Measurements from ENCODE around the gene GKN2. TPM values are rescaled to one million over a fixed set of nuclear protein-coding genes. Genes with fewer than 3 reads are reported as not detected.
"Not testable (repeated sequence)": the region's sequence is repeated elsewhere in the genome, so short reads cannot be mapped to it uniquely, and the experiment has no call there.

GKN2 gene
- total RNA-seq, 1 donor from 2014 or later, result not detected

DNA sequence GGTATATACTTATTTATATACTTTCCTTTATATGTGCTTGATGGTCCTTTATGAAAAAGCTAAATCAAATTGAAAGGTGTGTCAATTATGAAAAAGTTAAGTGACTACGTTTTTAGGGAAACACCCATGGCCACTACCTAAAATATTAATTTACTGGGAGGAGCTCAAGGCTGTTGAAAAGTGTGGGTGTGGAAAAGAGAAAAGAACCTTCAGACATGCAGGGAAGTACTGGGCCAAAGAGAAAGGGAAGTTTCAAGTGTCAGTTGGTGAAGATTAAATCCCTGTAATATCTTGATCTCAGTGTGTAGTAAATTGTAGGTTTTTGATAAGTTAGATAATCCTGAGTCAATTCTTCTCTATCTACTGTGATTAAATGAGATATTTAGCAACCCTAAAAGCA, 15.5 kb upstream of the GKN2 start:
- no peak overlapping the region for H3K4me3 Mint-ChIP-seq (ENCODE audit: unreplicated experiment)
- H3K36me3 Mint-ChIP-seq (ENCODE audit: unreplicated experiment), result no peaks in the 10 kb centered on the region
- no peak overlapping the region for H3K27ac Mint-ChIP-seq (ENCODE audit: unreplicated experiment)
- no peaks in the 10 kb centered on the region for H3K27me3 Mint-ChIP-seq (ENCODE audit: unreplicated experiment)
- DNase-seq, result no peak
- H3K9me3 Mint-ChIP-seq (ENCODE audit: unreplicated experiment), result no peaks in the 10 kb centered on the region
- H3K4me1 Mint-ChIP-seq (ENCODE audit: low read depth, unreplicated experiment), result peaks cover 9% of the 10 kb centered on the region
- TF ChIP-seq CTCF (IDR thresholded peaks at IDR 0.05; ENCODE audit: partially characterized antibody, unreplicated experiment), result no peak

- H3K27me3 Mint-ChIP-seq (ENCODE audit: unreplicated experiment), result no peaks in the 10 kb centered on the region
- H3K27ac Mint-ChIP-seq (ENCODE audit: unreplicated experiment), result no peak overlapping the region
- H3K4me3 Mint-ChIP-seq (ENCODE audit: unreplicated experiment), result no peak overlapping the region
- DNase-seq, result no peak
- H3K36me3 Mint-ChIP-seq (ENCODE audit: unreplicated experiment), result no peaks in the 10 kb centered on the region
- H3K4me1 Mint-ChIP-seq (ENCODE audit: low read depth, unreplicated experiment), result peaks cover 9% of the 10 kb centered on the region
- TF ChIP-seq CTCF (IDR thresholded peaks at IDR 0.05; ENCODE audit: partially characterized antibody, unreplicated experiment), result no peak
- H3K9me3 Mint-ChIP-seq (ENCODE audit: unreplicated experiment), result no peaks in the 10 kb centered on the region
Observed at GRCh38 chr2:68964282-68964681, 11.6 kb upstream of the GKN2 start.

DNA sequence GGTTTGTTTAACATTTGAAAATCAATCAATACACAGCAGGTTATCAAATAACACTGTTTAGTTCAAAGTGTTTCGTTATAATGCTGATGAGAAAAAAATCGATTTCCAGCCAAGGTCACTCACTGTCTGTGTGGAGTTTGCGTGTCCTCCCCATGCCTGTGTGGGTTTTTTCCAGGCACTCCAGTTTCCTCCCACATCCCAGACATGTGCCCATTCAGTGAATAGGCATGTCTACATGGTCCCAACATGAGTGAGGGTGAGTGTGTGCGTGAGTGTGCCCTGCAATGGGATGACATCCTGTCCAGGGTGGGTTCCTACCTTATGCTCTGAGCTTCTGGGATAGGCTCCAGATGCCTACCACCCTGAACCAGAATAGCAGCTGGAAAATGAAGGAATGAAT, 8.7 kb upstream of the GKN2 start:
- Mint-ChIP-seq H3K9me3 (ENCODE audit: unreplicated experiment) (no peaks in the 10 kb centered on the region), H3K36me3 (ENCODE audit: unreplicated experiment) (no peaks in the 10 kb centered on the region), H3K4me3 (ENCODE audit: unreplicated experiment) (no peak overlapping the region), H3K4me1 (ENCODE audit: low read depth, unreplicated experiment) (no peaks in the 10 kb centered on the region), H3K27me3 (ENCODE audit: unreplicated experiment) (no peaks in the 10 kb centered on the region), H3K27ac (ENCODE audit: unreplicated experiment) (no peak overlapping the region)
- no peak for DNase-seq
- no peak for TF ChIP-seq CTCF (IDR thresholded peaks at IDR 0.05; ENCODE audit: partially characterized antibody, unreplicated experiment)

DNA sequence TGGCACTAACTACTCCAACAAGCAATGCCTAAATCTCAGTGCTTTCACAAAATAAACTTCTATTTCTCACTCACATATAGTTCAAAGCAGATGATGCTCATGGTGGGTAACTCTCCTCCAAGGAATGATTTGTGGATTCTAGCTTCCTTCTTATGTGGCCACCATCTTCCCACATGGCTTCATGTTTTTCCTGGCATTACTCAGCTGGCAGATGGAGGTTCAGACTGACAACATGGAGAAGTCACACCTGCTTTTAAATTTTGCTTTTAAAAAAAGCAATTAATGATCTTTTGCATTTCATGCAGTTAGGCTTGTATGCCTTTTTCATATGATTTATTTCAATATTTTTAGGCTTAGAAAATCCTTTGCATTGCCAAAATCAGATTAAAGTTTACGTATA, 6.3 kb upstream of the GKN2 start:
- H3K4me1 Mint-ChIP-seq (ENCODE audit: low read depth, unreplicated experiment), result no peaks in the 10 kb centered on the region
- H3K36me3 Mint-ChIP-seq (ENCODE audit: unreplicated experiment), result no peaks in the 10 kb centered on the region
- H3K4me3 Mint-ChIP-seq (ENCODE audit: unreplicated experiment), result no peak overlapping the region
- H3K27ac Mint-ChIP-seq (ENCODE audit: unreplicated experiment), result no peak overlapping the region
- no peaks in the 10 kb centered on the region for H3K27me3 Mint-ChIP-seq (ENCODE audit: unreplicated experiment)
- no peak for TF ChIP-seq CTCF (IDR thresholded peaks at IDR 0.05; ENCODE audit: partially characterized antibody, unreplicated experiment)
- DNase-seq, result no peak
- H3K9me3 Mint-ChIP-seq (ENCODE audit: unreplicated experiment), result no peaks in the 10 kb centered on the region

GRCh38 chr2:68955432-68955831, 2.7 kb upstream of the GKN2 start:
- H3K4me3 Mint-ChIP-seq (ENCODE audit: unreplicated experiment); H3K4me1 Mint-ChIP-seq (ENCODE audit: low read depth, unreplicated experiment); DNase-seq; H3K27me3 Mint-ChIP-seq (ENCODE audit: unreplicated experiment); H3K9me3 Mint-ChIP-seq (ENCODE audit: unreplicated experiment); H3K36me3 Mint-ChIP-seq (ENCODE audit: unreplicated experiment); H3K27ac Mint-ChIP-seq (ENCODE audit: unreplicated experiment): not testable (repeated sequence)

DNA sequence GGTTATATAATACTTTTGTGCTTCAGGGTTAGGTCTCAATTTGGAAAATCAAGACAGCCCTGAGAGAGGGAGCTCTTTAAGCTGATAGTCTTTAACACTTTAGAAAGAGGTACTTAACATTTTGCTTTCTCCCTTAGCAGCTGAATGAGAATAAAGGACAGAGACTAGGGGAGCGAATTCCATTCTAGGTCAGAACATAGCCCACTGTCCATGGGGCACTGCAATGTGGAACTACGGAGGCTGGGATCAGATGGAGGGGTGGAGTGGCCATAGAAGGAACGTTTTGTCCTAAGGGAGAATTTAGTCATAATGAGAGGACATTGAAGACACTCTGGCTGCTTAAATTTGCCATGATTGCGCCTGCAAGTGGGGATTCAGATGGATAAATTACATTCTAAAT, 794 bp downstream of the GKN2 start:
- Mint-ChIP-seq H3K4me3 (ENCODE audit: unreplicated experiment) (no peak overlapping the region), H3K4me1 (ENCODE audit: low read depth, unreplicated experiment) (no peaks in the 10 kb centered on the region), H3K27ac (ENCODE audit: unreplicated experiment) (no peak overlapping the region), H3K27me3 (ENCODE audit: unreplicated experiment) (peaks cover 2% of the 10 kb centered on the region), H3K9me3 (ENCODE audit: unreplicated experiment) (no peaks in the 10 kb centered on the region), H3K36me3 (ENCODE audit: unreplicated experiment) (no peaks in the 10 kb centered on the region)
- TF ChIP-seq CTCF (IDR thresholded peaks at IDR 0.05; ENCODE audit: partially characterized antibody, unreplicated experiment), result no peak
- DNase-seq, result no peak
